ENCODE data around the gene GALNT14. TPM values are rescaled to one million over a fixed set of nuclear protein-coding genes. Genes with fewer than 3 reads are reported as not detected.

GALNT14 gene
- total RNA-seq, 1 donor = not detected

DNA sequence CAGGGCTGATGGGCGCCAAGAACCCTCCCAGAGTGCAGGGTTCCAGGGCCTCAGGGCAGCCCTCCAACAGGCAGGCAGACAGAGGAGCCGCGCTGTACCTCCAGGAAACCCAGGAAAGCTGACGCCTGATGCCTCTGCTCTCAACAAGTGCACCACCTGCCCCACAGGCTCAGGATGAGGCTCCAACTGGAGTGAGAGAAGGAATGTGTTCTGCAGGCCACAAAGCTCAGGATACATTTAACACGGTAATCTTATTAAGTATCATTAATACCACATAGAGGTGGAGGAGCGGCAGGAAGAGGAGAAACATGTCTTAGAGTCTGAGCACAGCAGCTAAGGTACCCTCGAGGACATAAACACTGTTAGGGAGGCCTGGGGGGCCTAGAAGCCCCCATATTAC is 175.1 kb downstream of the GALNT14 start:
- Histone ChIP-seq H4K20me1 (ENCODE audit: insufficient read depth, low read length) (no peaks in the 10 kb centered on the region), H3K4me2 (ENCODE audit: insufficient read depth, low read length) (no peak overlapping the region), H3K4me1 (ENCODE audit: insufficient read depth, low read length) (no peaks in the 10 kb centered on the region), H3K36me3 (ENCODE audit: insufficient read depth, low read length) (no peaks in the 10 kb centered on the region), H3K9me3 (ENCODE audit: low read depth, low read length) (no peaks in the 10 kb centered on the region), H3K79me2 (ENCODE audit: insufficient read depth, low read length) (no peaks in the 10 kb centered on the region), H3K27me3 (ENCODE audit: insufficient read depth, low read length) (no peaks in the 10 kb centered on the region), H3K4me3 (ENCODE audit: insufficient read depth, low read length) (no peak overlapping the region), H2AFZ (ENCODE audit: low read length) (no peak overlapping the region), H3K27ac (ENCODE audit: low read depth, low read length) (no peak overlapping the region)
- DNase-seq (ENCODE audit: insufficient read length, low spot score, missing footprints) = no peak
- TF ChIP-seq, protein P1, sequence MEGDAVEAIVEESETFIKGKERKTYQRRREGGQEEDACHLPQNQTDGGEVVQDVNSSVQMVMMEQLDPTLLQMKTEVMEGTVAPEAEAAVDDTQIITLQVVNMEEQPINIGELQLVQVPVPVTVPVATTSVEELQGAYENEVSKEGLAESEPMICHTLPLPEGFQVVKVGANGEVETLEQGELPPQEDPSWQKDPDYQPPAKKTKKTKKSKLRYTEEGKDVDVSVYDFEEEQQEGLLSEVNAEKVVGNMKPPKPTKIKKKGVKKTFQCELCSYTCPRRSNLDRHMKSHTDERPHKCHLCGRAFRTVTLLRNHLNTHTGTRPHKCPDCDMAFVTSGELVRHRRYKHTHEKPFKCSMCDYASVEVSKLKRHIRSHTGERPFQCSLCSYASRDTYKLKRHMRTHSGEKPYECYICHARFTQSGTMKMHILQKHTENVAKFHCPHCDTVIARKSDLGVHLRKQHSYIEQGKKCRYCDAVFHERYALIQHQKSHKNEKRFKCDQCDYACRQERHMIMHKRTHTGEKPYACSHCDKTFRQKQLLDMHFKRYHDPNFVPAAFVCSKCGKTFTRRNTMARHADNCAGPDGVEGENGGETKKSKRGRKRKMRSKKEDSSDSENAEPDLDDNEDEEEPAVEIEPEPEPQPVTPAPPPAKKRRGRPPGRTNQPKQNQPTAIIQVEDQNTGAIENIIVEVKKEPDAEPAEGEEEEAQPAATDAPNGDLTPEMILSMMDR (IDR thresholded peaks at IDR 0.05; ENCODE audit: extremely low read depth, low read depth, low read length) = no peak

DNA sequence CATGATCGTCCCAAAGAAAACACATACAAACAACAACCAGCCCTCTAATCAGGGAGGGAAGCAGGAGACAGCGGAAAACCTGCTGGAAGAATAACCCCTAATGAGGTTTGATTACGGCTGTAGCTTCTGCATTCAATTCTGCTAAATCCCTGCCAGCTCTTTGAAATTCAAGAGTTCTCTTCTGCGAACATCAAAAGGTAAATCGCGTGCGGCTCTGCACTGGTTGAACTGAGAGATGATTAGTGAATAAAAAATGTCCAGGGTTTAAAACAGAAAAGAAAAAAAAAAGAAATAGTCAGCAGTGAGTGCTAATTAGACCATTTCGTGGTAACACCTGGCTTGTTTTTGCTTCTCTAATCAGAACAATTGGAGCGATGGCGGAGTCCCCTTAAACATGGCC is 178.0 kb downstream of the GALNT14 start:
- no peak overlapping the region for H3K4me2 ChIP-seq (ENCODE audit: insufficient read depth, low read length)
- H3K79me2 ChIP-seq (ENCODE audit: insufficient read depth, low read length) = no peaks in the 10 kb centered on the region
- no peaks in the 10 kb centered on the region for H3K27me3 ChIP-seq (ENCODE audit: insufficient read depth, low read length)
- H3K4me3 ChIP-seq (ENCODE audit: insufficient read depth, low read length) = no peak overlapping the region
- no peaks in the 10 kb centered on the region for H3K4me1 ChIP-seq (ENCODE audit: insufficient read depth, low read length)
- DNase-seq (ENCODE audit: insufficient read length, low spot score, missing footprints) = no peak
- no peaks in the 10 kb centered on the region for H3K36me3 ChIP-seq (ENCODE audit: insufficient read depth, low read length)
- H3K27ac ChIP-seq (ENCODE audit: low read depth, low read length) = no peak overlapping the region
- H4K20me1 ChIP-seq (ENCODE audit: insufficient read depth, low read length) = no peaks in the 10 kb centered on the region
- H2AFZ ChIP-seq (ENCODE audit: low read length) = no peak overlapping the region
- H3K9me3 ChIP-seq (ENCODE audit: low read depth, low read length) = no peaks in the 10 kb centered on the region
- TF ChIP-seq, protein P1 (IDR thresholded peaks at IDR 0.05; ENCODE audit: extremely low read depth, low read depth, low read length) = no peak

- TF ChIP-seq, protein P1 (IDR thresholded peaks at IDR 0.05; ENCODE audit: extremely low read depth, low read depth, low read length) = no peak
- Histone ChIP-seq H3K27me3 (ENCODE audit: insufficient read depth, low read length) (no peaks in the 10 kb centered on the region), H2AFZ (ENCODE audit: low read length) (no peak overlapping the region), H3K27ac (ENCODE audit: low read depth, low read length) (no peak overlapping the region), H3K4me1 (ENCODE audit: insufficient read depth, low read length) (no peaks in the 10 kb centered on the region), H3K36me3 (ENCODE audit: insufficient read depth, low read length) (no peaks in the 10 kb centered on the region), H3K79me2 (ENCODE audit: insufficient read depth, low read length) (no peaks in the 10 kb centered on the region), H3K4me2 (ENCODE audit: insufficient read depth, low read length) (no peak overlapping the region), H3K9me3 (ENCODE audit: low read depth, low read length) (no peaks in the 10 kb centered on the region), H4K20me1 (ENCODE audit: insufficient read depth, low read length) (no peaks in the 10 kb centered on the region), H3K4me3 (ENCODE audit: insufficient read depth, low read length) (no peak overlapping the region)
- DNase-seq (ENCODE audit: insufficient read length, low spot score, missing footprints) = no peak
Measured at GRCh38 chr2:30959653-30960052, 178.6 kb downstream of the GALNT14 start.

- DNase-seq (ENCODE audit: insufficient read length, low spot score, missing footprints) = no peak
- Histone ChIP-seq H3K27ac (ENCODE audit: low read depth, low read length) (no peak overlapping the region), H2AFZ (ENCODE audit: low read length) (no peak overlapping the region), H3K27me3 (ENCODE audit: insufficient read depth, low read length) (no peaks in the 10 kb centered on the region), H4K20me1 (ENCODE audit: insufficient read depth, low read length) (no peaks in the 10 kb centered on the region), H3K79me2 (ENCODE audit: insufficient read depth, low read length) (no peaks in the 10 kb centered on the region), H3K4me1 (ENCODE audit: insufficient read depth, low read length) (no peaks in the 10 kb centered on the region), H3K9me3 (ENCODE audit: low read depth, low read length) (no peaks in the 10 kb centered on the region), H3K4me3 (ENCODE audit: insufficient read depth, low read length) (no peak overlapping the region), H3K4me2 (ENCODE audit: insufficient read depth, low read length) (no peak overlapping the region), H3K36me3 (ENCODE audit: insufficient read depth, low read length) (no peaks in the 10 kb centered on the region)
- TF ChIP-seq, protein P1 (IDR thresholded peaks at IDR 0.05; ENCODE audit: extremely low read depth, low read depth, low read length) = no peak
Measured at GRCh38 chr2:30958918-30959265, 179.3 kb downstream of the GALNT14 start.

Measured in osteoblast (primary cell).